ENCODE results near the gene DNAAF9.

Gene DNAAF9

DNA sequence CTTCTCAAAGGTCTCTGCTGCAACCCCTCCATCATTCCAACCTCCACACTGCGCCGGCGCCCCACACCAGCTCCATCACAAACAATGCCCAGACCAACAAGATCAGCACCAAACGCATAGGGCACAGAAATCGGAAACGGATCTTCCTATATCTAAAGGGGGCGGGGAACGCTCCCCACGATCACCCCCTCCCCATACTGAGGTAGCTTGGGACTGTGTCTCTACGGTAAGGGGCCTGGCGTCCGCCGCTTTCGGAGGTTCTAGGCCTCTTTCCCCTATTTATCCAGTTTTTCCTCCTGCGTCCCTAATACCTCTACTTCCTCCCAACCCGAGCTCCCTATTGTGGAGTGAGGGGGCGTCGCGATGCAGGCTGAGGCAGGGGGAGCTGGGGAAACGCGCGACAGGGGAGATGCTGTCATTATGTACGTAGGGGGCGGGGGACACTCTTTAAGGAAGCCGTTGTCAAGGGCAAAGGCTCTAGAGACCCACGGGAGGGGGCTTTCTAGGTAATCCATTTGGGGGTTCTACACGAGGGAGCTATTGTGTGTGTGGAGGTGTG, 909 bp downstream of the DNAAF9 start:
- H3K4me3 ChIP-seq (ENCODE audit: low read length) = peak overlapping the region; percentile 71
- H3K36me3 ChIP-seq (ENCODE audit: insufficient read depth, low read length) = no peaks in the 10 kb centered on the region
- H3K4me1 ChIP-seq (ENCODE audit: insufficient read depth, low read length) = peaks cover 20% of the 10 kb centered on the region
- H2AFZ ChIP-seq (ENCODE audit: low read depth, low read length) = peak overlapping the region; percentile 62
- H3K27me3 ChIP-seq (ENCODE audit: insufficient read depth, low read length) = no peaks in the 10 kb centered on the region
- H3K9me3 ChIP-seq (ENCODE audit: low read length) = peaks cover 2% of the 10 kb centered on the region

DNA sequence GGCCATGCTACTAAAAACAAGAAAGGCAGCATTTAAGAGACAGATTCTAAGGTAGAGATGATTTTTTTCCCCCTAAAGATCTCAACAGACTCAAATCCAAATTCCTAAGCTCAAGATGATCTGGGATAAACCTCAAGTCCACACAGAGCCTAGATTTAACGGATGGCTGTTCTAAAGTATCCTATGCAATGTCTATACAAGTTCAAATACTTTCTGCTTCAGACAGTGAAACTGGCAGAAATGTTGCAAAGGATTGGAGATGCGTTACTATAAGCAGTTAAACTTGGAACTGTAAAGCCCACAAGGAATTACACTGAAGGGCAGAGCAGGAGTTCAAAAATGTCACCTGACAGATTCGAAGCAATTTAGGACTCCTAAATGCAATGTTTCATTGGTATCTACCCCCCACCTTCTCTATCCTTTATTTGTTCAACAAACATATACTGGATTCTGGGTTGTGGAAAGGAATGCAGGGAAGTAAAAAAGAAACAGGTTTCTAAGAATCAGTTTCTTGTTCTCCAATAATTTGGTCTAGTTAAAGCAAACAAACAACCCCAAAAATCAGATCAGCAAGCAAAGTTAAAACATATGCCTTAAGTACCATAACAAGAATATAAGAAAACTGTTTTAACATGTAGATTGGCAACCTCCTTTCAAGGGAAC, 1.6 kb downstream of the DNAAF9 start:
- peak overlapping the region; percentile 62 for H2AFZ ChIP-seq (ENCODE audit: low read depth, low read length)
- no peaks in the 10 kb centered on the region for H3K27me3 ChIP-seq (ENCODE audit: insufficient read depth, low read length)
- peaks cover 2% of the 10 kb centered on the region for H3K9me3 ChIP-seq (ENCODE audit: low read length)
- peak overlapping the region; percentile 71 for H3K4me3 ChIP-seq (ENCODE audit: low read length)
- H3K36me3 ChIP-seq (ENCODE audit: insufficient read depth, low read length) = no peaks in the 10 kb centered on the region
- peaks cover 20% of the 10 kb centered on the region for H3K4me1 ChIP-seq (ENCODE audit: insufficient read depth, low read length)

DNA sequence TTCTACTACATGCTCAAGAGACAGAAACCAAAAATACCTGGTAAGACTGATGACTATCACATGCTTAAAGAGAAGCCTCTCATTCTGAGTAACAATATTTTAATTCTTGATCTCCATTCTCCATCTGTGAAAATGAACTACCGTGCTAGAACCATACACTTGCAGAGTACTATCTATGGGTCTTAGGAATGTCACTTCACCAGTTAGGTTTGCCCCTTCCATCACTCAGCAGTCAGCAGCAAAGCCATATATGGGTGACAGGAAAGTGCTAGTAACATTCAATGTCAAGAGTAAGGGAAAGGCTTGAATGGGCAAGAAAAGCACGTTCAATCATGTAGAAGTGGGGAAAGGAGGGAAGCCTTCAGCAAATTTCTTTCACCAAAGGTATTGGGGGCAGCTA, 2.3 kb downstream of the DNAAF9 start:
- Histone ChIP-seq H2AFZ (ENCODE audit: low read depth, low read length) (no peak overlapping the region), H3K27me3 (ENCODE audit: insufficient read depth, low read length) (no peaks in the 10 kb centered on the region), H3K4me3 (ENCODE audit: low read length) (peak overlapping the region; percentile 71), H3K36me3 (ENCODE audit: insufficient read depth, low read length) (no peaks in the 10 kb centered on the region), H3K9me3 (ENCODE audit: low read length) (peaks cover 2% of the 10 kb centered on the region), H3K4me1 (ENCODE audit: insufficient read depth, low read length) (peaks cover 20% of the 10 kb centered on the region)

DNA sequence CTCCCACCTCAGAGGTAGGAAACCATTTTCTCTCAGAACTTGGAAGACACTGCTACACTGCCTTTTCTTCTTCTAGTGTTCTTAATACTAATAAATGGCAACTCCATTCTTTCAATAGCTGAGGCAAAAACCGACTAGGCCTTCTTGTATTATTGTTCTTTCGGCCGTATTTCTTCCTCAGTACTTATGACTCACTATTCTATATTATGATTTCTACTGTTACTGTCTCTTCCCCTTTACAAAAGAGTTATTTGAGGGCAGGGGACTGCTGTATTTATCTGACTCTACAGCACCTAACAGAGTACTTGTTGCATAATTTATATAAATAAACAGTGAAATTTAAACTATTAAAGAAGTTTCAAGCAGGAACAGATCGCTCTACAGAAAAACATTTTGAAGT, 3.1 kb downstream of the DNAAF9 start:
- no peak overlapping the region for H3K4me3 ChIP-seq (ENCODE audit: low read length)
- no peak overlapping the region for H2AFZ ChIP-seq (ENCODE audit: low read depth, low read length)
- H3K36me3 ChIP-seq (ENCODE audit: insufficient read depth, low read length) = no peaks in the 10 kb centered on the region
- H3K27me3 ChIP-seq (ENCODE audit: insufficient read depth, low read length) = no peaks in the 10 kb centered on the region
- peaks cover 20% of the 10 kb centered on the region for H3K4me1 ChIP-seq (ENCODE audit: insufficient read depth, low read length)
- H3K9me3 ChIP-seq (ENCODE audit: low read length) = peaks cover 2% of the 10 kb centered on the region

DNA sequence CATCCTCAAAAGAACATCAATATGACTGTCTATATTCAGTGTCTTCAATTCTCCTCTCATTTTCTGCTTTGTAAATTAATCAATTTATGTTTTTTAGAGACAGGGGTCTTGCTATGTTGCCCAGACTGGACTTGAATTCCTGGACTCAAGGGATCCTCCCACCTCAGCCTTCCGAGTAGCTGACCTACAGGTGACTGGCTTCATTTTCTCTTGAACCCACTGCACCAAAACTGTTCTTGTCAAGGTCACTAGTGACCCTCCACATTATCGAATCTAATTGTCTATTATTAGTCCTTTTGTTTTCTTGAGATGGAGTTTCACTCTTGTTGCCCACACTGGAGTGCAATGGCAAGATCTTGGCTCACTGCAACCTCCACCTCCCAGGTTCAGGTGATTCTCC, 3.7 kb downstream of the DNAAF9 start:
- no peak overlapping the region for H2AFZ ChIP-seq (ENCODE audit: low read depth, low read length)

DNA sequence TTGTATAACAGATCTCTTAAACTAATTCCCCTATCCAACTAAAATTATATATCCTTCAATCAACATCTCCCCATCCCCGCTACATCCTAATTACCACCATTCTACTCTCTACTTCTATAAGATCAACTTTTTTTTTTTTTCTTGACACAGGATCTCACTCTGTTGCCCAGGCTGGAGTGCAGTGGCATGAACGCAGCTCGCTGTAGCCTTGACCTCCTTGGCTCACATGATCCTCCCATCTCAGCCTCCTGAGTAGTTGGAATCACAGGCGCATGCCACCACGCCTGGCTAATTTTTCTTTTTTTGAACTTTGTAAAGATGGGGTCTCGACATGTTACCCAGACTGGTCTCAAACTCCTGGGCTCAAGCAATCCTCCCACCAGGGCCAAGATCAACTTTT, 5.0 kb downstream of the DNAAF9 start:
- no peaks in the 10 kb centered on the region for H3K36me3 ChIP-seq (ENCODE audit: insufficient read depth, low read length)
- no peaks in the 10 kb centered on the region for H3K27me3 ChIP-seq (ENCODE audit: insufficient read depth, low read length)
- peaks cover 16% of the 10 kb centered on the region for H3K4me1 ChIP-seq (ENCODE audit: insufficient read depth, low read length)
- no peak overlapping the region for H3K4me3 ChIP-seq (ENCODE audit: low read length)
- no peak overlapping the region for H2AFZ ChIP-seq (ENCODE audit: low read depth, low read length)
- H3K9me3 ChIP-seq (ENCODE audit: low read length) = peaks cover 2% of the 10 kb centered on the region

More for the DNA sequence above, 3.7 kb downstream of the DNAAF9 start:
- peaks cover 20% of the 10 kb centered on the region for H3K4me1 ChIP-seq (ENCODE audit: insufficient read depth, low read length)
- H3K27me3 ChIP-seq (ENCODE audit: insufficient read depth, low read length) = no peaks in the 10 kb centered on the region
- no peak overlapping the region for H3K4me3 ChIP-seq (ENCODE audit: low read length)
- no peaks in the 10 kb centered on the region for H3K36me3 ChIP-seq (ENCODE audit: insufficient read depth, low read length)
- peaks cover 2% of the 10 kb centered on the region for H3K9me3 ChIP-seq (ENCODE audit: low read length)

DNA sequence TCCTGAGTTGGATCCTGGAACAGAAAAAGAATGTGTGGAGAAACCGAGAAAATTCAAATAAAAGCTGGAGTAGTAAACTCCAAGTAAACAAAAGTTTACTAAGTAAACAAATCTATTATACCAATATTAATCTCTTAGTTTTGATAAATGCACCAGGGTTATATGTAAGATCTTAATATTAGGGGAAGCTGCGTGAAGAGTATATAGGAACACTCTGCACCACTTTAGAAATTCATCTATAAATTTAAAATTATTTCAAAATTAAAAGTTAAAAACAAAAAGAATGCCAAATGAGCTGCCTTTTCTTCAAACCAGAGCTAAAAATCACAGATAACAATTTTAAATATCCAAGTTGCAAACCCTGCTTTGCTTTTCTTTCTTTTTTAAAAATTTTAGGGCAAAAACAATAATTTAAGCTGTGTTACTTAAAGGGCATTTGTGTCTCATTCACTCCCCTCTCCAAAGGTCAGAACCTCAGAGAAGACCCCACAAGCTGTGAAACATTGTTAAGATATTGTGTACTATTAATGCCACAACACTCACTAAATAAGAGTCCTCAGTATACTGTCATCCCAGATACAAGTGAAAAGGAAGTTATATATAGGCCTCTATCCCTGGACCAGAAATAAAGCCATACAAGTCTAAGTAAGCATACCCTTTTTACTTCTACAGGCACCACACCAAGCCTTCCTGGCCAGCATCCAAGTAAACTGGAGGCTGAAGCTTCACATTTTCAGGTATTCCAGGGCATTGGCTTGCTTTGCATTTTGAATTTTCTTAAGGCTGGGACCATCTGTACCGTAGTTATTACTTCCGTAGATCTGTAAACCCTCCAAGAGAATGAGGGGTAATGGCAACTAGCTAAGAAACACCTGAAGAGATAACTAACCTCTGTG, 7.0 kb downstream of the DNAAF9 start:
- Histone ChIP-seq H3K4me1 (ENCODE audit: insufficient read depth, low read length) (peaks cover 6% of the 10 kb centered on the region), H2AFZ (ENCODE audit: low read depth, low read length) (no peak overlapping the region), H3K9me3 (ENCODE audit: low read length) (peaks cover 4% of the 10 kb centered on the region), H3K4me3 (ENCODE audit: low read length) (no peak overlapping the region), H3K36me3 (ENCODE audit: insufficient read depth, low read length) (no peaks in the 10 kb centered on the region), H3K27me3 (ENCODE audit: insufficient read depth, low read length) (no peaks in the 10 kb centered on the region)

DNA sequence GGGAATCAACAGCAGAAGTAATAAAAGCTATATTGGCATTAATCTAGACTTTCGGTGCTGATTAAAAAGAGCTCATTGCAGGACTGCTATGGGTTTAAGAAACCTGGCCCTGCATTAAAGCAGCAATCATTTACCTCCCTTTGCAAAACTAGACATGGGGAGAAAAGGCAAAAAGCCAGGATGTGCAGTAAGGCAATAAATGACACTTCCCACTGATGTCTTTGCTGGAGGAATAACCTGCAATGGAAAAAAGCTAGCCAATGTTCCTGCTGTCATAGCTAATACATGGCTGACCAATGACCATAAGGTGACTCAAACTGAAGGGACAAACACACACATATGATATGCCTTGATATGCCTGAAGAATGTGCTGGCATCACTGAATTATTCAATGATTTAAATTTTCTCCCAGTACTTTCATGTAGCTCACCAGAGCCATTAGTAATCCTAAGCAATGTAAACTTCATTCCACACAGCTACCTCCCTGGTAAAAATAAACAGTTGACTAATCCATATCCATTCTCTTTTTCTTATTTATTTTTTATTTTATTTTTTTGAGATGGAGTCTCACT, 8.7 kb downstream of the DNAAF9 start:
- Histone ChIP-seq H3K4me1 (ENCODE audit: insufficient read depth, low read length) (no peaks in the 10 kb centered on the region), H2AFZ (ENCODE audit: low read depth, low read length) (no peak overlapping the region), H3K4me3 (ENCODE audit: low read length) (no peak overlapping the region), H3K36me3 (ENCODE audit: insufficient read depth, low read length) (no peaks in the 10 kb centered on the region), H3K9me3 (ENCODE audit: low read length) (peaks cover 4% of the 10 kb centered on the region), H3K27me3 (ENCODE audit: insufficient read depth, low read length) (no peaks in the 10 kb centered on the region)

DNA sequence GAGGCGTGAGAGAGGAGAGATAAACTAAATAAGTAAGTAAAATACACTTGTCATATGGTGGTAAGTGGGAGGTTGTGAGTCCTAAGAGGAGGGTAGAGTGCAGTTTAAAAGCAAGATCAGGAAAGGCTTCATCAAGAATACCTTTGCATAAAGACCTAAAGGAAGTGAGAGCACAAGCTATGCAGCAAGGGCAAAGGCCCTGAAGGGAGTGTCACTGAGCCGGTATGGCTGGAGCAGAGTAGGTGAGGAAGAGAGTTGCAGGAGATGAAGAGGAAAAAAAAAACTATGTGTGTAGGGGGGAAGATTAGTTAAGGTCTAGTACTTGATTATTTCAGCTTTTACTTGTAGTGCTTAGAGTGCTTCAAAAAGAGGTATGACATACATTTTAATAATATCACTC, 11.0 kb downstream of the DNAAF9 start:
- Histone ChIP-seq H2AFZ (ENCODE audit: low read depth, low read length) (no peak overlapping the region), H3K9me3 (ENCODE audit: low read length) (peaks cover 2% of the 10 kb centered on the region), H3K4me1 (ENCODE audit: insufficient read depth, low read length) (no peaks in the 10 kb centered on the region), H3K4me3 (ENCODE audit: low read length) (no peak overlapping the region), H3K27me3 (ENCODE audit: insufficient read depth, low read length) (no peaks in the 10 kb centered on the region), H3K36me3 (ENCODE audit: insufficient read depth, low read length) (no peaks in the 10 kb centered on the region)

DNA sequence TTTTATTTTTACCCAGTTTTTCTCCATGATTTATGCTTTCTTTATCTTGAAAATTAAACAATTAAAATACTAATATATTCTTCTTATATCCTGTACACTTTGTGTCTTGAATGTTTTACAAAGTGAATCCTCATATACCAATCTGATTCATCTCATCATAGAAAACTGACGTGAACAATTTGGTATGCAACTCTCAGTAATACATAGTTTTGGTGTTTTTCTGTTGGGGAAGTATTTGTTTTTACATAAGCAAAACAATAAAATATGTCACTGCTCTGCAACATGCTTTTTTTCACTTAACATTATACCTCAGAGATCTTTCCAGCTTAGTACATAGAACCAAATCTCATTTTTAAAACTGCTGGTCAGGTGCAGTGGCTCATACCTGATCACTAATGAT, 14.7 kb downstream of the DNAAF9 start:
- H3K36me3 ChIP-seq (ENCODE audit: insufficient read depth, low read length) = no peaks in the 10 kb centered on the region
- peaks cover 2% of the 10 kb centered on the region for H3K9me3 ChIP-seq (ENCODE audit: low read length)
- H3K4me3 ChIP-seq (ENCODE audit: low read length) = no peak overlapping the region
- no peaks in the 10 kb centered on the region for H3K27me3 ChIP-seq (ENCODE audit: insufficient read depth, low read length)
- H2AFZ ChIP-seq (ENCODE audit: low read depth, low read length) = no peak overlapping the region
- peaks cover 5% of the 10 kb centered on the region for H3K4me1 ChIP-seq (ENCODE audit: insufficient read depth, low read length)

DNA sequence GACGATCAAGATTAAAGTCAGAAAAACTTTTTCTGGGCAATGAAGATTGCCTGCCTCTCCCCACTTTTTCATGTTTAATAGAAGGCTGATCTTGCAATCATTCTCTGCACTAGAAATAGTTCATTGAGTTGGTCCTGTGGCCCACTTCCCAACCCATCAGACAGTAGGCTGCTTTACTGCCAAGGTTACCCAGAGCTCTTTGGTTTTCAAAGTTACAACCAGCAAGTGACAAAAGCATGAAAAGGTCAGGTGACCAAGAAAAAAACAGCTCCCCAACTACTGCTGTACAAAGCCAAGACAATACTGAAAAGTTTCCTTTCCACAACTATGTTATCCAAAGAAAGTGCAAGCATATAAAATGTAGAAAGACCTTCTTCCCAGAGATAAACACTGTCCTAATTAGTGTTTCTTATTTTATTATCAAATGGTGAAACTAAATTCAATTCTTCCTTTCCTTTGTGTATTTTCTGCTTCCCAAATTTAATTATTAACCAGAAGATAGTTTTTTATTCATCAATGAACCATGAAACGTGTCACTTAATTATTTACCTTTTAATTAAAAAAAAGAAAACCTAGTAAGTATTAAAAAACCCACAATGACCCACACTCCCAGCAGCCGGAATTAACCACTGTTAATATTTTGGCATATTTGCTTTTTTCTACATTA, 16.6 kb downstream of the DNAAF9 start:
- no peak overlapping the region for H2AFZ ChIP-seq (ENCODE audit: low read depth, low read length)
- H3K4me1 ChIP-seq (ENCODE audit: insufficient read depth, low read length) = peaks cover 5% of the 10 kb centered on the region
- H3K36me3 ChIP-seq (ENCODE audit: insufficient read depth, low read length) = no peaks in the 10 kb centered on the region
- H3K9me3 ChIP-seq (ENCODE audit: low read length) = no peaks in the 10 kb centered on the region
- no peak overlapping the region for H3K4me3 ChIP-seq (ENCODE audit: low read length)
- H3K27me3 ChIP-seq (ENCODE audit: insufficient read depth, low read length) = no peaks in the 10 kb centered on the region

DNA sequence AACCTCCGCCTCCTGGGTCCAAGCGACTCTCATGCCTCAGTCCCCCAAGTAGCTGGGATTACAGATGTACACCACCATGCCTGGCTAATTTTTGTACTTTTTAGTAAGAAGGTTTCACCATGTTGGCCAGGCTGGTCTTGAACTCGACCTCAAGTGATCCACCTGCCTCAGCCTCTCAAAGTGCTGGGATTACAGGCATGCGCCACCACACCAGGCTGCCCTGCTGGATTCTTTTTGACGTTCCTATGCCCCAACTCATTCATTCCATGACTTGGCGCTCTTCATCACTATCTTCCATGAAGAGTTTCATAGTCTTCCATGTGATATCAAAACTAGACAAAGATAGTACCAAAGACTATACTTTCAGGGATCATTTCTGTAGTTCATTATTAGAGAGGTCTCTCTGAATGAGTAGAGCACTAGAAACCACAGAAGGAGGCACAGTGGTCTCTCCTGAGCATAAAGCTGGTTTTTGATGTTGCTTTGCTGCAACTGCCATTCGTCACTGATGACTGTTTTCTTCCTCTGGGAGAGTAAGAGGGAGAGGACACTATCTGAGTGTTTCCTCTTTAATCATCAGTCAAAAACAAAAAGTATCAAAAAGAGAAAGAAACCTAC, 23.5 kb downstream of the DNAAF9 start:
- H2AFZ ChIP-seq (ENCODE audit: low read depth, low read length) = no peak overlapping the region
- H3K4me1 ChIP-seq (ENCODE audit: insufficient read depth, low read length) = peaks cover 3% of the 10 kb centered on the region
- H3K36me3 ChIP-seq (ENCODE audit: insufficient read depth, low read length) = peaks cover 13% of the 10 kb centered on the region
- no peak overlapping the region for H3K4me3 ChIP-seq (ENCODE audit: low read length)
- H3K9me3 ChIP-seq (ENCODE audit: low read length) = no peaks in the 10 kb centered on the region
- no peaks in the 10 kb centered on the region for H3K27me3 ChIP-seq (ENCODE audit: insufficient read depth, low read length)

Data from neuron (in vitro differentiated cells).